GM12801 (cell line): Measurements from ENCODE around the gene PIK3AP1.

ENCODE experiments used
- TF ChIP-seq, protein P1 (sequence below): IDR thresholded peaks from one replicate; pipeline ENCODE4 v1.5.1; 2011; ENCODE audit warnings: control low read depth; ENCODE audit not compliant: insufficient read length; ENCODE audit errors: extremely low read depth

Gene PIK3AP1

DNA sequence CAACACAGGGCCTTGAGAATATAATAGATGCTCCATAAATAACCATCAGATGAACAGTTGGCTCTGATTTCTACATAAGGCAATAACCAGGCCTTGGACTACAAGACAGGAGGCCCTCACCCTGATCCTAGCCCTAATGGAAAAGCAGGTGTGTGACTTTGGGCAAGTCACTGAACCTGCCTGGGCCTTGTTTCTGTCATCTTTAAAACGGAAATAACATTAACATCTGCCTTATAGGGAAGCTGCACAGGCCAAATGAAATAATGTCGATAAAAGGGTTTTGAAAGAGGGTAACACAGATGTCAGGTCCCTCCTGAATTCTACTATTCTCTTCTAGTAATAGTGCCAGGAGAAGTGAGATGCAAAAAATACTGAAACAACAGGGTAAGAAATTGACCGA, 20.7 kb downstream of the PIK3AP1 start:
- TF ChIP-seq, protein P1, sequence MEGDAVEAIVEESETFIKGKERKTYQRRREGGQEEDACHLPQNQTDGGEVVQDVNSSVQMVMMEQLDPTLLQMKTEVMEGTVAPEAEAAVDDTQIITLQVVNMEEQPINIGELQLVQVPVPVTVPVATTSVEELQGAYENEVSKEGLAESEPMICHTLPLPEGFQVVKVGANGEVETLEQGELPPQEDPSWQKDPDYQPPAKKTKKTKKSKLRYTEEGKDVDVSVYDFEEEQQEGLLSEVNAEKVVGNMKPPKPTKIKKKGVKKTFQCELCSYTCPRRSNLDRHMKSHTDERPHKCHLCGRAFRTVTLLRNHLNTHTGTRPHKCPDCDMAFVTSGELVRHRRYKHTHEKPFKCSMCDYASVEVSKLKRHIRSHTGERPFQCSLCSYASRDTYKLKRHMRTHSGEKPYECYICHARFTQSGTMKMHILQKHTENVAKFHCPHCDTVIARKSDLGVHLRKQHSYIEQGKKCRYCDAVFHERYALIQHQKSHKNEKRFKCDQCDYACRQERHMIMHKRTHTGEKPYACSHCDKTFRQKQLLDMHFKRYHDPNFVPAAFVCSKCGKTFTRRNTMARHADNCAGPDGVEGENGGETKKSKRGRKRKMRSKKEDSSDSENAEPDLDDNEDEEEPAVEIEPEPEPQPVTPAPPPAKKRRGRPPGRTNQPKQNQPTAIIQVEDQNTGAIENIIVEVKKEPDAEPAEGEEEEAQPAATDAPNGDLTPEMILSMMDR = no peak

DNA sequence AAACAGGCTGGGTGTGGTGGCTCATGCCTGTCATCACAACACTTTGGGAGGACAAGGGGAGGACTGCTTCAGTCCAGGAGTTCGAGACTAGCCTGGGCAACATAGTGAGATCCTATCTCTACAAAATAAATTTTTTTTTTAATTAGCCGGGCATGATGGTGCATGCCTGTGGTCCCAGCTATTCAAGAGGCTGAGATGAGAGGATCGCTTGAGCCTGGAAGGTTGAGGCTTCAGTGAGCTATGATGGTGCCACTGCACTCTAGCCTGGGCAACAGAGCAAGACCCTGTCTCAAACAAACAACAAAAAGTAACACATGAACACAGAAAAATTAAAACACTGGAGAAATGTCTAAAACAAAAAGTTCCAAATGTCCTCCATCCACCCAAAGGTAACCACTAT, 22.9 kb downstream of the PIK3AP1 start:
- TF ChIP-seq, protein P1 = no peak

DNA sequence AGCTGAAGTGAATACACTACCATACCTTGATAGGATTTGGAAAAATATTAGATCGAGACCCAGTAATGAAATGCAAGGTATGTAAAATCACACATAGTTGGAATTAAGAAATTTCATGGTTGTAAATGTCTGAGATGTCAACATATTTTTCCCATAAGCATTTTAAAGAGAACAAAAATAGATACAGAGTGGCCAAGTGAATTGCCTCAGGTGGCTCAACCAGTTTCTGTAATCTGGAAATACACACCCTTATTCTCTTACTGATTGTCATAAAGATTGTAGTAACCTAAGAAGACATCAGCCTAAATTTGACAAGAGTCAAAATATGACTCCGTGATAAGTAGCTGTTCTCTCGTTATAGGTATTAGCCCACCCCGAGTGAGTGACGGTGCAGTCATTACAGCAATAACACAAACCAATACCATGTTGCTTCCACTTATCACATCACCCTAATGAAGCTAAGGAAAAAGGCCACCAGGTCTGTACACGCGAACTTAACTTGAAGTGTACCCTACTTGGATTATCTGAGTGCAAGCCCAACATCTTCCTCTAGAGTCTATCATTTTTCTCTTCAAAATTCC, 23.4 kb downstream of the PIK3AP1 start:
- TF ChIP-seq, protein P1 = no peak

DNA sequence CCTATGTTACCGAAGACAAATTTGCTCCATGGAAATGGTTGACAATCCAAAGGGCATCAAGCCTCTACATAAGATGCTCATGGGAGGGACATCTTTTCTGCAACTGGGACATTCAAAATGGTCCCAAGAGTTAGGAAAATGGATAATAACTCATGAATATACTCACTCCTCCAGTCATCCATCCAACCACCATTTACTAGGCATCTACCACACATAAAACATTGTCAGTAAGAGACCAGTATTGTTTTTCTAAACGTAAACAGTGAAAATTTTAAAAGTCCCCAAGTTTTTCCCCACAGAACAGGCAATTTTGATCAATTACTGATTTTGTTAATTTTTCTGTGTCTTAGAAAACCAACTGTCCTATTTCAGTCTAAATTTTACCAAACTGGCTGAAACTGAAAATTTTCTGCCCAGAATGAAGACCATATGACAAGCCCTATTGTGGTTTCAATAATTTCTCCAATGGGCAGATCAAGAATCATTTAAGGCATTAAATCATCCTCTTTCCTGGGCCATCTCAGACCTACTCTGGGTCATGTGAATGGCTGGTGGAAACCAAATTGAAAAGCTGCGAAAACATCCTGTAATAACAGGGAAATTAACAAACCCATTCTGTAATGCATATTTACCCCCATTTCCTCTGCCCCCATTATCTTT, 24.2 kb downstream of the PIK3AP1 start:
- TF ChIP-seq, protein P1 = no peak

DNA sequence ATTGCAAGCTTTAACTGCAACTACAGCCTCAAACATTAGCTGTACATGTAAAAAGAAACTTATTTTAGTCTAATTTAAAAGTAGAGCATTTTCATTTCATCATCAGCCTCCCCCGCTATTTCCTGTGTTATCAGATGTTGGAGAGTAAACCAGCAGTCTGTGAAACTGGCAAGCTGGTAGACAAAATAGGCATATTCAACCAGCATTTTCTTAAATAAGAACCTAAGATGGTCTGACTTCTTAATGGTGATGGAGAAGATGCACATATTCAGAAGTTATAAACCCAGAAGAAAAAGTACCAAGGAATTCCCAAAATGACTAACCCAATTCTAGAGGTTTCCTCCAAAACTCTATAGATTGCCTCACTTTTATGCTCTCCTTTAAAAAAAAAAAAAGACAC, 24.9 kb downstream of the PIK3AP1 start:
- TF ChIP-seq, protein P1 = no peak

DNA sequence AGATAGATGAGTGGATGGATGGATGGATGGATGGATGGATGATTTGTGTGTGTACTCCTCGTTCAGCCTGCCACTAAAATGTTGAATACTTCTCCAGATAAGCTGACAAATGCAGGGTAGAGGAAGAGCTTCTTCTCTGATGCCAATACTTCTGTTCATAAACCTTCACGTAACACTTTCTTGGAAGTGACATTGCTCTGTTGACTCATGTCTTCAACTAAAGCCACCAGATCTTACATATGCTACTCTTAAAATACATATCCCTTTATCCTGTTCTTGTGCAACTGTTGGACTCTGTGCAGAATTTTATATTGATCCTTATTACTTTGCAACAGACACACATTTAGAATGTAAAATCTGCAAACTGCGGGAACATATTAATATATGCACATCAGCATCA, 26.9 kb downstream of the PIK3AP1 start:
- TF ChIP-seq, protein P1 = no peak

DNA sequence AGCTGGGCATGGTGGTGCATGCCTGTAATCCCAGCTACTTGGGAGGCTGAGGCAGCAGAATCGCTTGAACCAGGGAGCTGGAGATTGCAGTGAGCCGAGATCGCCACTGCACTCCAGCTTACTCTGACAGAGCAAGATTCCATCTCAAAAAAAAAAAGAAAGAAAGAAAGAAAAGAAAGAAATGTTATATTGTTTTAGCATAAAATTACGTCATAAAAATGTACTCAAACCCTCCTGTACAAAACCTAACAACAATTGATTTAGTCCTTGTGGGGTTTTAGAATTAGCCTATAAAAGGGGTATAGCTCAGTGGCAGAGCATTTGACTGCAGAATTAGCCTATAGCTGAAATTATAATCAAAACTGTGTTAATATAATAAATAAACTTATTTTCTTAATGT, 27.9 kb downstream of the PIK3AP1 start:
- TF ChIP-seq, protein P1 = no peak
